GM19239 (cell line): ENCODE data around the gene XYLB.
"Not testable (repeated sequence)": the region's sequence is repeated elsewhere in the genome, so short reads cannot be mapped to it uniquely, and the experiment has no call there.

ENCODE experiments used
- DNase-seq: peaks from one replicate; pipeline ENCODE4 v3.0.0; 2011; ENCODE audit warnings: low spot score; ENCODE audit not compliant: insufficient read length
- FAIRE-seq: peaks from 2 replicates; lab custom pipeline; 2011; peaks lifted over from hg19 to GRCh38; lab: Jason Lieb, UNC

Gene XYLB

DNA sequence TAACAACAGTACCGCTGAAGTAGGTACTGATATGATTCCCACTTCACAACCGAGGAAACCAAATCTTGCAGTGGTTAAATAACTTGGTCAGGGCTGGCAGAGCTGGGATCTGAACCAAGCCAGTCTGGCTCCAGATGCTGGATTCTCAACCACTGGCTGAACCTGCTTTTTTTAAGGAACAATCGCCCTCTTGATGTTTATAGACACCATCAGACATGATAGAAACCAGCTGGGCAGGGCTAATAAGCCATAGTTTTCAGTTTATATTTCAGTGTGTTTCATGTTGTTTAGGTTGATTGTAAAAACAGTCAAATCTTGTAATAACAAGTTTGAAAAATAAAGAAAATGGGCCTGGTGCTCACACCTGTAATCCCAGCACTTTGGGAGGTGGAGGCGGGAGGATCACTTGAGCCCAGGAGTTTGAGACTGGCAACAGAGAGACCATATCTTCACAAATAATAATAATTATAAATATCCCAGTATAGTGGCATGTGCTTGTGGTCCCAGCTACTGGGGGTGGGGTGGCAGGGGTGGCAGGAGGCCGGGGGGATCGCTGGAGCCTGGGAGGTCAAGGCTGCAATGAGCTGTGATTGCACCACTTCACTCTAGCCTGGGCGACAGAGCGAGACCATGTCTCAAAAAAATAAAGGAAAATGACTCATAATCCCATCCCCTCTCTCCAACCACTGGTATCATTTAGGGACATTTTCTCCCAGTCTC lies 36.7 kb downstream of the XYLB start:
- no peak for FAIRE-seq

DNA sequence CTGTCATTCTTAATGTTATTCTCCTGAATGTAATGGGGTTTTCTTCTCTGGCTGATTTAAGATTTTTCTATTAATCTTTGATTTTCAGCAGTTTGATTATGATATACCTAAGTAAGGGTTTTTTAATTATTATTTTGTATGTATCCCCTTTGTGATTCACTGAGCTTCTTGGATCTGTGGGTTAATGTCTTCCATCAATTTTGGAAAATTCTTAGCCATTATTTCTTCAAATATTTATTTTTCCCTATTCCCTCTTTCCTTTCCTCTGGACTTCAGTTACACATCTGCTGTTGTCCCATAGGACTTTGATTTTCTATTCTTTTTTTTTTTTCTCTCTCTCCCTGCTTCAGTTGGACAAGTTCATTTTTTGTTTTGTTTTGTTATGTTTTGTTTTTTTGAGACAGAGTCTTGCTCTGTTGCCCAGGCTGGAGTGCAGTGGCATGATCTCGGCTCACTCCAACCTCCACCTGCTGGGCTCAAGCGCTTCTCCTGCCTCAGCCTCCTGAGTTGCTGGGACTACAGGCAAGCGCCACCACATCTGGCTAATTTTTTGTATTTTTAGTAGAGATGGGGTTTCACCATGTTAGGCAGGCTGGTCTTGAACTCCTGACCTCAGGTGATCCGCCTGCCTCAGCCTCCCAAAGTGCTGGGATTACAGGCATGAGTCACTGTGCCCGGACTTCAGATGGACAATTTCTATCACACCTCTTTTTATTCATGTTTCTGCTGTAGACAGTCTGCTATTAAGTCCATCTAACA lies 40.6 kb downstream of the XYLB start:
- DNase-seq, result no peak
- no peak for FAIRE-seq

More for the DNA sequence above, 36.7 kb downstream of the XYLB start:
- no peak for DNase-seq

DNA sequence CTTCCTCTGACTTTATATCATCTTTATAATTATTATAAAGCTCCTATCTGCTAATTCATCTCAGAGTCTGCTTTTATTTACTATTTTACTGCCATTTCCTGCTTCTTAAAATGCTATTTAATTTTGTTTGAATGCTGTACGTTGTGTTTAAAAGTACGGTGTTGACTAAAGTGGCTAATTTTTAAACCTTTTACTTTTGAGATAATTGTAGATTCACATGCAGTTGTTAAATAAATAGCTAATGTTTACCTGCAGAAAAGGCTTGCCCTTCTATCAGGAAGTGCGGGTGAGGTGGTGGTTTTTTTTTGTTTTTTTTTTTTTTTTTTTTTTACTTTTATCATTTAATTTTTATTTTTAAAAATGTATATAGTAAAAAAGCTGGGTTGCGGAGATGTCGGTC lies 41.3 kb downstream of the XYLB start:
- DNase-seq, result no peak
- no peak for FAIRE-seq

DNA sequence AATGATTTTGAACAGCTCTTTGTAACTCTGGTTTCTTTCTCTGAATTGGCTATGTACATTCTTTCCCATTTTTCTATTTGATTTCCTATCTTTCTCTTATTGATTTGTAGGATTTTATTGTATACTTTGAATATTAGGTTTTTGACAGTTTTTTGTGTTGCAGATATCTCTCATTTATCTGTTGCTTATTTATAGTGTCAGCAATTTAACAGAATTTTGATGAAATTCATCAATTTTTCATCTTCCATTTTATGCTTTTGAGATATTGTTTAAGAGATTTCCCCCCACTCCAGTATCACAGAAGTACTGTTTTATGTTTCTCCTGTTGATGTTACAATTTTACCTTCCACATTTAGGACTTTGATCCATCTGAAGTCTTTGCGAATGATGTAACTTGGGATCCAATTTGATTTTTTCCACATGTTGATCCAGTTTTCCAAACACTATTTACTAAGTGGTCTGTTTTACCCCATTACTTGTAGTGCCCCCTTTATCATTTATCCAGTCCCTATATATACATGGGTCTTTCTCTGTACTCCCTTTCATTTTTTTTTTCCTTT lies 46.1 kb downstream of the XYLB start:
- DNase-seq, result no peak
- no peak for FAIRE-seq

DNA sequence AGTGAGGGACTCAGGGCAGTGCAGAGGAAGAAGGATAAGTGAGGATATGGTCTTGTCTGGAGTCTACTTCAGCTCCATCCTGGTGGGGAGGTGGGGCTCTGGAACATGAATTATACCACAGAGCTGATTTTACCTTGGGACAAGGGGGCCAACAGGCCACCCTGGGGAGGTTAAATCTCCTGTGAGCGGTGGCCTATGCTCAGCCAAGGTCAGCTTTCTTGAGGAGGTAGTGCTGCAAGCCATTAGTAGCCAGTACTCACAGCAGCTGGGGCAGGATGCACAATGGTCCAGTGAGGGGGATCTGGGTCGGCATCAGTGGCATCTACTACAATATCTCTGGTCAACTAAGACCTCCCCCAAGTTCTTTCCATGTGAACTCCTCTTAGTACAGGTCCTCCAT lies 49.7 kb downstream of the XYLB start:
- FAIRE-seq, result no peak

DNA sequence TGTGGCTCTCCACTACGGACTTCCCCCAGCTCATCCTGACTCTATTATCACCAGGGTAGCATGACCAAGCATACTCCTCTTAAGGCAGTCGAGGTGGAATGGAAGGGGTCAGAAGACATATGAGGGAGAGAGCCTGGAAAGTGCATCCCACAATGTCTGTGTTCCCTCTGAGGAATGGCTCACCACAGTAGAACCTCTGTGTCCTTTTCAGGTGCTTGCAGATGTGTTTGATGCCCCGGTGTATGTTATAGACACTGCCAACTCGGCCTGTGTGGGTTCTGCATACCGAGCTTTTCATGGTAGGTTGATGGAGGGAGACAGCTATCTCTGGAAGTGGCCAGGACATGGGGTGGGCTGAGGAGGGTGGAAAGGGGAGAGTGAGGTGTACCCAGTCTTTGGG lies 50.3 kb downstream of the XYLB start:
- DNase-seq, result no peak
- FAIRE-seq, result no peak

More for the DNA sequence above, 49.7 kb downstream of the XYLB start:
- DNase-seq, result no peak

DNA sequence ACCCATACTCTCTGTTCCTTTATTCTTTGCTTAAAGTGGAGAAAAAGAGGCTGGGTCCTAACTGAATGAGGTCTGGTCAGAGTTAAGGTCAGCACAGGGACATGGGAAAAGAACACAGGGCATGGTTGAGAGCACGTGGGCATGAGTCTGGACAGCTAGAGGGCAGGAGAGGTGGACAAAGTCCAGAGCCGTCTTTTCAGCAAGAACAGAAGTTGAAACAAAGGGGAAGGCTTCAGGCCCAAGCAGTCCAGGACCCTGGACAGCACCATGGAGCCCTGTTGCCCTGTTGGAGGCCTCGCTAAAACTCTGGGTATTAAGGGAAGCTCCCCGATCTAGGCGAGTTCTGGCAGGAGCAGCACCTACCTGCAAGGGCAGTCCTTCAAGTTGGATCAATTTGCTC lies 50.7 kb downstream of the XYLB start:
- DNase-seq (no peak), FAIRE-seq (no peak)

DNA sequence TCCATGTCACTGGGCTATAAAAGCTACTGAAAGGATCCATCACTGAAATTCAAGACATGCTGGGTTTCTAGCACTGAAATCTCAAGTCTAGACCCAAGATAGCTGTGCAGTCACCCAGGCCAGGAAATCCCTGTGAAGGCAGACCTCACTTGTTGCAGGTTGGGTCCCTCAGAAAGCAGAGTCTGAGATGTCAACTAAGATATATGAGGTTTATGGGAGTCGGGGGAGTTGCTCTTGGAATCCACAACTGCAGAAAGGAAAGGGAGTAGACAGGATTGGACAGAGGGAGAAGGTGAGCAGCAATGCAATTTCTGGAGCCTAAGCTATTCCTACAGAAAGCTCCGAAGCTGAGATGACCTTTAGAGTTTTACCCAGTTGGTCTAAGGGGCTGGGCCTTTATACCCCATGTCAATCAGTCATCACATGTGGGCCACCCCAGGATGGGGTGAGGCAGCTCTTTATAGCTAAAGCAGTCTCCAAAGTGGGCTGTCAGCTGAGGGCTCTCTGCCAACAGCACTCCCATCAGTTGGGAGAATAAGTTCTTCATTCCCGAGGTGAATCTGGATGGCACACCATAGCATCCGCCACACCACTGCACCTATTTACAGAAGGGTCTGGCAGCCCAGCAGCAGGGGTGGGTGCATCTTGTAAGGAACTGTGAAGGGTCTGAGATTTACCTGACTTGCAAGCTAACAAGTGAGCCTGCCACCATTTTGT lies 54.8 kb downstream of the XYLB start:
- FAIRE-seq (no peak), DNase-seq (no peak)

DNA sequence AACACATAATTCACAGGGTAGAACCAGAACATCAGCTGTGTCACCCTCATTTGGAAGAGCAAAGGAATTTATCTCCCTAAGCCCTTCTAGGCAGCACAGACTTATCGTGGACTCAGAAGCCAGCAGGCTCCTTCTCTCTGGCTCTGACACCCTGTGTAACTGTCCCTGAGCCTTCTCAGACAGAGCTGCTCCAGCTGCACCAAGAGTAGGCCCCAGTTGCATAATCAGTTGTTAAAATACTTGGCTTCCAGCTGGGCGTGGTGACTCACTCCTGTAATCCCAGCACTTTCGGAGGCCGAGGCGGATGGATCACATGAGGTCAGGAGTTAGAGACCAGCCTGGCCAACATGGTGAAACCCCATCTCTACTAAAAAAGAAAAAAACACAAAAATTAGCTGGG lies 57.7 kb downstream of the XYLB start:
- no peak for FAIRE-seq
- DNase-seq, result no peak

DNA sequence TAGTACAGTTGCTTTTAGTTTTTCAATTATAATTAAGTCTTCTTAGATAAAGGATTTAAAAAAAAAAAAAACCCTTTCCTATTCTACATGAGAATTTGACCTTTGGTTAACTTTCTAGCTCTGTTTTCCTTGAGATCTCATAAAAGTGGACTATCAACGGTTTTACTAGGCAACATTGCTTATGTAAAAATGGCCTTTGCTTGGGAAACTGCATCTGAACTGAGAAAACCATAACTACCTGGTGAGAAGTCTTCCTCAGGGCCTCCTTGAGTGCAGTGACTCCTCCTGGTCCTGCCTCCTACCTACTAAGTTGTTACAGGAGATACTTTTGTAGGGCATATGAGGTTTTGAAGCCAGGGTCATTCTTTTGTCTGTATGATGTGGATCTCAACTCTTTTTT lies 65.0 kb downstream of the XYLB start:
- no peak for FAIRE-seq
- DNase-seq, result no peak

DNA sequence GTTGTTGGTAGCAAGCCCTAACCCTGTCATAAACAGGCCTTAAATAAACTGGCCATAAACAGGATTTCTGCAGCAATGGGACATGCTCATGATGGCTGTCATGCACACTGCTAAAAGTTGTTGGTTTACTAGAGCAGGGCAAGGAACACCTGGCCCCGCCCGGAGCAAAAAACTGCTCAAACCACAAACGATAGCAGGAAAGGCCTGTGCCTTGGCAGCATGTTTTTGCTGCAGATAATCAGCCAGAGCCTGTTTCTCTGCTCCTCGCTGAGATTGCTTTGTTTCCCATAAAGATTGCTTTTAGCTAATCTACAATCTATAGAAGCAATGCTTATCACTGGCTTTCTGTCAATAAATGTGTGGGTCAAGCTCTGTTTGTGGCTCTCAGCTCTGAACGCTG lies 74.2 kb downstream of the XYLB start:
- FAIRE-seq, DNase-seq: not testable (repeated sequence)

DNA sequence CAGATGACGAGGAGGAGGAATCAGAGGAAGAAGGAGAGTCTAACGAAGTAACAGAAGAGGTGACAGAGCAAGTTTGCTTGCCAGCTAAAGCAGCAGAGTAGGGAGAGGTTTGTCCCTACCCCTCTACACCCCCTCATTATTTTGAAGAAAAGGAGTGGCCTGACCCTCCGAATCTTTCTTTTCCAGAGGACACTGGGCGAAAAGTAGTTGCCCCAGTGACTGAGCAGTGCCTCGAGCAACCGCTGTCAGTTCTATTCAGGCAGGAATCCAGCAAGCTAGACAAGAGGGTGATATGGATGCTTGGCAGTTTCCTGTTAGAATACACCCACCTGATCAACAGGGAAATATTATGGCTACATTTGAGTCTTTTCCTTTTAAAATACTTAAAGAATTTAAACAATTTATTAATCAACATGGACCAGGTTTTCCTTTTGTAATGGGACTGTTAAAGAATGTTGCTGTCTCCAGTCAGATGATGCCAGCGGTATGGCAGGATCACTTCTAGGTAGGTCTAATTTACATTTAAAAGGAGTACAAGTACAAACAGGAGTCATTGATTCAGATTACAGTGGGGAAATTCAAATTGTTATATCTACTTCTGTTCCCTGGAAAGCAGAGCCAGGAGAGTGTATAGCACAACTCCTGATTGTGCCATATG lies 75.2 kb downstream of the XYLB start:
- DNase-seq, result no peak
- no peak for FAIRE-seq

DNA sequence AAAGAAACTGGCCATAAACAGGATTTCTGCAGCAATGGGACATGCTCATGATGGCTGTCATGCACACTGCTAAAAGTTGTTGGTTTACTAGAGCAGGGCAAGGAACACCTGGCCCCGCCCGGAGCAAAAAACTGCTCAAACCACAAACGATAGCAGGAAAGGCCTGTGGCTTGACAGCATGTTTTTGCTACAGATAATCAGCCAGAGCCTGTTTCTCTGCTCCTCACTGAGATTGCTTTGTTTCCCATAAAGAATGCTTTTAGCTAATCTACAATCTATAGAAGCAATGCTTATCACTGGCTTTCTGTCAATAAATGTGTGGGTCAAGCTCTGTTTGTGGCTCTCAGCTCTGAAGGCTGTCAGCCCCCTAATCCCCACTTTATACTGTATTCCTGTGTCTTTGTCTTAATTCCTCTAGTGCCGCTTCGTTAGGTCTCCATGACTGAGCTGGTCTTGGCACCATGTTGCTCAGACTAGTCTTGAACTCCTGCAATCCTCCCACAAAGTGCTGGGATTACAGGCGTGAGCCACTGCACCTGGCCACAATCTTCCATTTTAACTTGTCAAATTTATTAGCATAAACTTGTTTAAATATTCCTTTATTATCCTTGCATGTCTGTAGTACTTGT lies 80.3 kb downstream of the XYLB start:
- DNase-seq, result not testable (repeated sequence)
- FAIRE-seq, result peak; percentile 48

DNA sequence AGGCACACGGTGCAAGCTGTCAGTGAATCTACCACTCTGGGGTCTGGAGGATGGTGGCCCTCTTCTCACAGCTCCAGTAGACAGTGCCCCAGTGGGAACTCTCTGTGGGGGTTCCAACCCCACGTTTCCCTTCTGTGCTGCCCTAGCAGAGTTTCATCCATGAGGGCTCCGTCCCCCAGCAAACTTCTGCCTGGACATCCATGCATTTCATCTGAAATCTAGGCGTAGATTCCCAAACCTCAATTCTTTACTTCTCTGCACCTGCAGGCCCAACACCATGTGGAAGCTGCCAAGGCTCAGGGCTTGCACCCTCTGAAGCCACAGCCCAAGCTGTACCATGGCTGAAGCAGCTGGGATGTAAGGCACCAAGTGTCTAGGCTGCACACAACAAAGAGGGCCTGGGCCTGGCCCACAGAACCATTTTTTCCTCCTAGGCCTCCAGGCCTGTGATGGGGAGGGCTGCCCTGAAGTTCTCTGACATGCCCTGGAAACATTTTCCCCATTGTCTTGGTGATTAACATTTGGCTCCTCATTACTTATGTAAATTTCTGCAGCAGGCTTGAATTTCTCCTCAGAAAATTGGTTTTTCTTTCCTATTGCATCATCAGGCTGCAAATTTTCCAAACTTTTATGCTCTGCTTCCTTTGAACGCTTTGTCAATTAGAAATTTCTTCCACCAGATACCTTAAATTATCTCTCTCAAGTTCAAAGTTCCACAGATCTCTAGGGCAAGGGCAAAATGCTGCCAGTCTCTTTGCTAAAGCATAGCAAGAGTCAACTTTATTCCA lies 86.5 kb downstream of the XYLB start:
- FAIRE-seq, DNase-seq: not testable (repeated sequence)

DNA sequence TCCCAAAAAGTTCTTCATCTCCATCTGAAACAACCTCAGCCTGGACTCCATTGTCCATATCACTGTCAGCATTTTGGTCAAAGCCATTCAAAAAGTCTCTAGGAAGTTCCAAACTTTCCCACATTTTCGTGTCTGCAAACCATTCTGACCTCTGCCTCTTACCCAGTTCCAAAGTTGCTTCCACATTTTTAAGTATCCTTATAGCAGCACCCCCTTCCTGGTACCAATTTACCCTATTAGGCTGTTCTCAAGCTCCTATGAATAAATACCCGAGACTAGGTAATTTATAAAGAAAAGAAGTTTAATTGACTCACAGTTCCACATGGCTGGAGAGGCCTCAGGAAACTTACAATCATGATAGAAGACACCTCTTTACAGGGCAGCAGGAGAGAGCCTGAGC lies 87.1 kb downstream of the XYLB start:
- FAIRE-seq, DNase-seq: not testable (repeated sequence)

DNA sequence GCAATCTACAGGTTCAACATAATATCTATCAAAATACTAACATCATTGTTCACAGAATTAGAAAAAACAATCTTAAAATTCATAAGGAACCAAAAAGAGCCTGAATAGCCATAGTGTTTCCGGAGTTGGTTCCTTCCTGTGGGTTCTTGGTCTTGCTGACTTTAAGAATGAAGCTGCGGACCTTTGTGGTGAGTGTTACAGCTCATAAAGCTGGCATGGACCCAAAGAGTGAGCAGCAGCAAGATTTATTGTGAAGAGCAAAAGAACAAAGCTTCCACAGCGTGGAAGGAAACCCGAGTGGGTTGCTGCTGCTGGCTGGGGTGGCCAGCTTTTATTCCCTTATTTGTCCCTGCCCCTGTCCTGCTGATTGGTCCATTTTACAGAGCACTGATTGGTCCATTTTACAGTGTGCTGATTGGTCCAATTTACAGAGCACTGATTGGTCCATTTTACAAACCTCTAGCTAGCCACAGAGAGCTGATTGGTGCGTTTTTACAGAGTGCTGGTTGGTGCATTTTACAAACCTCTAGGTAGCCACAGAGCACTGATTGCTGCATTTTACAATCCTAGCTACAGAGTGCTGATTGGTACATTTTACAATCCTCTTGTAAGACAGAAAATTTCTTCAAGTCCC lies 92.0 kb downstream of the XYLB start:
- not testable (repeated sequence) for FAIRE-seq, DNase-seq

DNA sequence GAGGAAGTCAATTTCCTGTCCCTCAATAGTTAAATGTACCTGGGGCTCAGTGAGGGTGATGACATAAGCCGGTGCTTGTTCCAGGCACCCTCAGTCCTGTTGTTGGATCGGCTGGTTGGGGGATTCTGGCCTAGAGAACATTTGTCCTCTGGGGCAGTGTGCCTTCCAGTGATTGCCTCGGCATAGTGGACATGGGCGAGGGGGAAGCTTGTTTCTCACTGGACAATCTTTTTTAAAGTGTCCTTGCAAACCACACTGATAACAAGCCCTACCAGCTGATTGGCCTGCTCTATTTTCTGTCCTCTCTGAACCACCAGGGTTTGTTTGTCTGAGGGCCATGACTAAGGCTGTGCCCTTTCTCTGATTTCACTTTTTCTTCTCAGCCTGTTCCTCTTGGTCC lies 96.6 kb downstream of the XYLB start:
- not testable (repeated sequence) for FAIRE-seq, DNase-seq

DNA sequence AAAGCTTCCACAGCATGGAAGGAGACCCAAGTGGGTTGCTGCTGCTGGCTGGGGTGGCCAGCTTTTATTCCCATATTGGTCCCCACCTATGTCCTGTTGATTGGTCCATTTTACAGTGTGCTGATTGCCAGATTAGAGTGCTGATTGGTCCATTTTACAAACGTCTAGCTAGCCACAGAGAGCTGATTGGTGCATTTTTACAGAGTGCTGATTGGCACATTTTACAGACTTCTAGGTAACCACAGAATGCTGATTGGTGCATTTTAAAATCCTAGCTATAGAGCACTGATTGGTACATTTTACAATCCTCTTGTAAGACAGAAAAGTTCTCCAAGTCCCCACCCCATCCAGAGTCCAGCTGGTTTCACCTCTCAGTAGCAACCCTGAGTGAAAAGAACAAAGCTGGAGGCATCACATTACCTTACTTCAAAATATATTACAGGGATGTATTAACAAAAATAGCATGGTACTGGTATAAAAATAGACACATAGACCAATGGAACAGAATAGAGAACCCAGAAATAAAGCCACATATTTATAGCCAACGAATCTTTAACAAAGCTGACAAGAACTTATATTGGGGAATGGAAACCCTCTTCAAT lies 99.6 kb downstream of the XYLB start:
- FAIRE-seq, result no peak
- DNase-seq, result no peak
